Prostate gland (tissue), 2 donors: ENCODE measurements around the gene RPL27A. TPM values are rescaled to one million over a fixed set of nuclear protein-coding genes. Genes with fewer than 3 reads are reported as not detected.

ENCODE experiments used
- DNase-seq: peaks from one replicate; pipeline ENCODE4 v3.0.0-alpha.2; 2019; ENCODE audit warnings: low spot score
- H3K27ac ChIP-seq, 2 donors: fragments of 200-600 bp; sonication (generic); 2 replicates each; pipeline ENCODE4 v1.5.1; 2017 to 2019
- H3K27me3 ChIP-seq: fragments of 200-600 bp; sonication (generic); replicated peaks from 2 replicates; pipeline ENCODE4 v1.5.1; 2019; ENCODE audit not compliant: insufficient read depth
- H3K36me3 ChIP-seq, 2 donors: fragments of 200-600 bp; sonication (generic); 1 replicate in 1 of 2; 2 replicates in 1 of 2; pipeline versions ENCODE4 v1.5.1 to v1.8.1; 2017 to 2019
- H3K4me1 ChIP-seq: fragments of 200-600 bp; sonication (generic); replicated peaks from 2 replicates; pipeline ENCODE4 v1.5.1; 2019
- H3K4me3 ChIP-seq, 2 donors: fragments of 200-600 bp; sonication (generic); 2 replicates each; pipeline ENCODE4 v1.5.1; 2017 to 2019
- H3K9me3 ChIP-seq: fragments of 200-600 bp; sonication (generic); 2 replicates; pipeline ENCODE4 v1.5.1; 2017
- CTCF ChIP-seq, 4 experiments: fragments of 200-600 bp in 2 of 4; fragments of 450-650 bp in 2 of 4; sonication (generic) in 2 of 4; IDR thresholded peaks; 1 replicate in 3 of 4; 2 replicates in 1 of 4; pipeline ENCODE4 v1.5.1; 2016 to 2019; ENCODE audit warnings: antibody characterized with exemption in 4 of 4, mild to moderate bottlenecking in 2 of 4, moderate library complexity in 2 of 4
- POLR2A ChIP-seq: fragments of 450-650 bp; IDR thresholded peaks from one replicate; pipeline ENCODE4 v1.6.1; 2016; ENCODE audit warnings: antibody characterized with exemption, mild to moderate bottlenecking
- POLR2AphosphoS5 ChIP-seq: sonication (generic); formaldehyde crosslinking; IDR thresholded peaks from one replicate; pipeline ENCODE4 v1.6.1; 2017; ENCODE audit warnings: antibody characterized with exemption
- WGBS: methylation state at CpG from one replicate; pipeline ENCODE4 v1.1.5; 2018; 5-methylcytosine and 5-hydroxymethylcytosine counted together
- intact Hi-C: fragments of 100-400 bp; cut with DNase I; formaldehyde crosslinking; loops from one replicate; pipeline ENCODE4 v1.14.2; 2022
- total RNA-seq, 2 donors: library from RNA; depleted of rRNA; stranded (reverse); fragments of >200 nt; gene quantifications; one replicate each; pipeline ENCODE4 v1.1.0, GENCODE V29; 2016

The RPL27A gene
- total RNA-seq, 2 donors from 2014 or later: 693 to 1,360 TPM

- Histone ChIP-seq H3K4me1 (no peaks in the 10 kb centered on the region), H3K9me3 (no peaks in the 10 kb centered on the region), H3K4me3 (no peak overlapping the region), H3K27me3 (no peaks in the 10 kb centered on the region), H3K36me3 (peaks cover 0 to 7% of the 10 kb centered on the region in 2 donors), H3K27ac (no peak overlapping the region)
- intact Hi-C loops: no loop called here
- WGBS: 93% methylated on average over 2 of the region's 2 CpGs
- no peak for DNase-seq
- TF ChIP-seq POLR2AphosphoS5 (no peak), CTCF (IDR thresholded peaks at IDR 0.05) (no peak), POLR2A (no peak)
Observed at GRCh38 chr11:8650401-8650990, 32.1 kb upstream of the RPL27A start.

DNA sequence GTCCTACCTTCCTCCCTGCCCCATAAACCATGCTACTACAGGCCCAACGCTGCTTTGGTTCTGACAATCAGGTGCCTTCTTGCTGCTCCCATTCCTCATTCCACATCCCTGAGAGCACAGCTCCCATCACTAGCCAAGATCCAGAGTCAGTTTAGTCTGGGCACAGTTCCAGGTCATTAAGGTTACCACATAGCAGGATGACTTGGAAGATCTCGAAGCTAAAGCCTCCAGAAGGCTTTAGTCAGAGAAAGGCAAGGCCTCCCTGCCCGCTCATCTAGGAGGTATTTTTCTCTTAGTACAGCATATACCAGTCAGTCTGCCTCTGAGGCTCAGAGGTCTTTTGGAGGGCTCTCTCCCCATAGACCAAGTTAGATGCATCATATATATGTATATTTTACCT lies 30.5 kb upstream of the RPL27A start:
- no peaks in the 10 kb centered on the region for H3K4me1 ChIP-seq
- no peaks in the 10 kb centered on the region for H3K9me3 ChIP-seq
- 82% methylated on average over 3 of the region's 3 CpGs for WGBS
- no peak overlapping the region for H3K4me3 ChIP-seq
- H3K36me3 ChIP-seq: peaks cover 0 to 7% of the 10 kb centered on the region in 2 donors
- no peak overlapping the region for H3K27ac ChIP-seq
- intact Hi-C loops: no loop called here
- DNase-seq: no peak
- no peaks in the 10 kb centered on the region for H3K27me3 ChIP-seq
- no peak for TF ChIP-seq POLR2A
- no peak for TF ChIP-seq POLR2AphosphoS5
- TF ChIP-seq CTCF (IDR thresholded peaks at IDR 0.05): no peak

GRCh38 chr11:8654503-8654902 lies 28.1 kb upstream of the RPL27A start:
- intact Hi-C loops: no loop called here
- 66% methylated on average over 4 of the region's 4 CpGs for WGBS
- TF ChIP-seq POLR2A (no peak), CTCF (IDR thresholded peaks at IDR 0.05) (no peak), POLR2AphosphoS5 (no peak)

GRCh38 chr11:8656291-8656690 lies 26.3 kb upstream of the RPL27A start:
- no peaks in the 10 kb centered on the region for H3K27me3 ChIP-seq
- H3K9me3 ChIP-seq: no peaks in the 10 kb centered on the region
- no peak for DNase-seq
- no peak overlapping the region for H3K27ac ChIP-seq
- H3K4me1 ChIP-seq: no peaks in the 10 kb centered on the region
- no peak overlapping the region for H3K4me3 ChIP-seq
- WGBS: 95% methylated on average over 2 of the region's 2 CpGs
- TF ChIP-seq POLR2AphosphoS5: no peak
- TF ChIP-seq POLR2A: no peak
- TF ChIP-seq CTCF (IDR thresholded peaks at IDR 0.05): no peak
- no peaks in the 10 kb centered on the region for H3K36me3 ChIP-seq
- intact Hi-C loops: no loop called here

More at GRCh38 chr11:8654503-8654902, 28.1 kb upstream of the RPL27A start:
- H3K4me3 ChIP-seq: no peak overlapping the region
- no peaks in the 10 kb centered on the region for H3K4me1 ChIP-seq
- no peaks in the 10 kb centered on the region for H3K36me3 ChIP-seq
- no peaks in the 10 kb centered on the region for H3K27me3 ChIP-seq
- DNase-seq: no peak
- no peaks in the 10 kb centered on the region for H3K9me3 ChIP-seq
- H3K27ac ChIP-seq: no peak overlapping the region

- H3K27me3 ChIP-seq: no peaks in the 10 kb centered on the region
- no peaks in the 10 kb centered on the region for H3K36me3 ChIP-seq
- no peak overlapping the region for H3K27ac ChIP-seq
- no peak for TF ChIP-seq POLR2A
- no peak for TF ChIP-seq POLR2AphosphoS5
- no peak for TF ChIP-seq CTCF (IDR thresholded peaks at IDR 0.05)
- whole genome bisulfite sequencing: 55% methylated on average over 15 of the region's 15 CpGs
- intact Hi-C loops: no loop called here
- no peak overlapping the region for H3K4me3 ChIP-seq
- no peaks in the 10 kb centered on the region for H3K9me3 ChIP-seq
- no peak for DNase-seq
- no peaks in the 10 kb centered on the region for H3K4me1 ChIP-seq
Observed at GRCh38 chr11:8658321-8659057, 24.1 kb upstream of the RPL27A start.
